IPS-18c (cell line): ENCODE data around the gene TTC17.
A peak's percentile ranks its signal among the peaks of the same experiment; 100 is the strongest.

Experiments used
- H3K4me3 ChIP-seq: 2 replicates; pipeline ENCODE4 v1.7.0; 2013; ENCODE audit warnings: low read depth, mild to moderate bottlenecking, low read length, moderate library complexity; ENCODE audit not compliant: insufficient read depth
- H3K9me3 ChIP-seq: one replicate; pipeline ENCODE4 v1.6.1; 2013; ENCODE audit warnings: mild to moderate bottlenecking, low read length, moderate library complexity; ENCODE audit not compliant: control insufficient read depth, insufficient read depth

Gene TTC17

GRCh38 chr11:43498561-43498960, 139.8 kb downstream of the TTC17 start:
- H3K4me3 ChIP-seq, result no peak overlapping the region
- H3K9me3 ChIP-seq, result no peaks in the 10 kb centered on the region

- Histone ChIP-seq H3K4me3 (no peak overlapping the region), H3K9me3 (no peaks in the 10 kb centered on the region)
These were observed 144.7 kb downstream of the TTC17 start for GRCh38 chr11:43503417-43503816.

- H3K4me3 ChIP-seq, result no peak overlapping the region
- no peaks in the 10 kb centered on the region for H3K9me3 ChIP-seq
These were observed 145.7 kb downstream of the TTC17 start for GRCh38 chr11:43504316-43504950.

- Histone ChIP-seq H3K4me3 (no peak overlapping the region), H3K9me3 (no peaks in the 10 kb centered on the region)
These were observed 146.5 kb downstream of the TTC17 start for GRCh38 chr11:43505171-43505570.

GRCh38 chr11:43507171-43507570, 148.5 kb downstream of the TTC17 start:
- no peak overlapping the region for H3K4me3 ChIP-seq
- no peaks in the 10 kb centered on the region for H3K9me3 ChIP-seq

- Histone ChIP-seq H3K9me3 (no peaks in the 10 kb centered on the region), H3K4me3 (no peak overlapping the region)
These were observed 149.8 kb downstream of the TTC17 start for GRCh38 chr11:43508511-43508918.

- Histone ChIP-seq H3K4me3 (no peak overlapping the region), H3K9me3 (no peaks in the 10 kb centered on the region)
These were observed 153.2 kb downstream of the TTC17 start for GRCh38 chr11:43511959-43512358.

- Histone ChIP-seq H3K9me3 (no peaks in the 10 kb centered on the region), H3K4me3 (no peak overlapping the region)
These were observed 156.4 kb downstream of the TTC17 start for GRCh38 chr11:43515090-43515489.

GRCh38 chr11:43516316-43516850, 157.7 kb downstream of the TTC17 start:
- no peaks in the 10 kb centered on the region for H3K9me3 ChIP-seq

GRCh38 chr11:43517518-43517917, 158.8 kb downstream of the TTC17 start:
- Histone ChIP-seq H3K9me3 (peaks cover 2% of the 10 kb centered on the region), H3K4me3 (no peak overlapping the region)

More at GRCh38 chr11:43516316-43516850, 157.7 kb downstream of the TTC17 start:
- H3K4me3 ChIP-seq, result no peak overlapping the region

GRCh38 chr11:43518408-43519160, 159.9 kb downstream of the TTC17 start:
- Histone ChIP-seq H3K9me3 (peaks cover 2% of the 10 kb centered on the region), H3K4me3 (no peak overlapping the region)

- Histone ChIP-seq H3K9me3 (peaks cover 2% of the 10 kb centered on the region), H3K4me3 (no peak overlapping the region)
These were observed 162.8 kb downstream of the TTC17 start for GRCh38 chr11:43521471-43521870.

GRCh38 chr11:43523632-43524031, 164.9 kb downstream of the TTC17 start:
- H3K9me3 ChIP-seq, result peaks cover 2% of the 10 kb centered on the region
- H3K4me3 ChIP-seq, result no peak overlapping the region

GRCh38 chr11:43532041-43532440, 173.3 kb downstream of the TTC17 start:
- no peak overlapping the region for H3K4me3 ChIP-seq
- H3K9me3 ChIP-seq, result peaks cover 2% of the 10 kb centered on the region

- Histone ChIP-seq H3K9me3 (no peaks in the 10 kb centered on the region), H3K4me3 (peak overlapping the region; percentile 9; the same call in 1 of the 2 replicates)
These were observed 179.3 kb downstream of the TTC17 start for GRCh38 chr11:43537833-43538615.

- no peak overlapping the region for H3K4me3 ChIP-seq
- H3K9me3 ChIP-seq, result no peaks in the 10 kb centered on the region
These were observed 183.3 kb downstream of the TTC17 start for GRCh38 chr11:43541993-43542392.
